ENCODE data around the gene EGLN1. TPM values are rescaled to one million over a fixed set of nuclear protein-coding genes. Genes with fewer than 3 reads are reported as not detected.

The EGLN1 gene
- total and polyA plus RNA-seq, 10 of the 15 experiments (the other 5 are each of a cell fraction or from before 2014, with no cell fraction given): 2.4 to 46.6 (median 8.7) TPM

DNA sequence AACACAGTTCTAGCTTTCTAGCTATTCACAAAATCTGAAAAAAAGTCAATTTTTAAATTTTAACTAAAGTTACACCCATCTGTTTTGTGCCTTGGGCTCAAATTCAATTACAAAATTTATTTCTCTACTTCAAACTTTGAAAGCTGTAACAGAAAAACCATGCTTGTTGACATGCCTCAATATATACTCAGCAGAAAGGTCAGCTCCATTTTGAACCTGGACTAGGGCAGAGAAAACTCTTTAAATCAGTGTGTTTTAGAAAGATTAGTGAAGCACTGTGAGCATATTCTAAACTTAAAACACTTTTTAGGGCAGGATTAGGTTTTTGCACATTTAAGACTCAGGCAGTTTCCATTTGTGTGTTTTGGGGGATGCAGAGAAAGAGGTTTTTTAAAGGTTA is 49.6 kb downstream of the EGLN1 start:
- intact Hi-C loops (cut with micrococcal nuclease; ENCODE audit: unreplicated experiment) (no loop called here), in situ Hi-C loops (cut with MboI) (no loop called here)
- BruUV-seq (replicated peaks): no TSS peak
- Histone ChIP-seq H4K20me1 (ENCODE audit: control insufficient read depth, insufficient read depth) (no peaks in the 10 kb centered on the region), H3K27me3 (replicated peaks in 1 of 2; ENCODE audit: control insufficient read depth in 2 of 2, insufficient read depth in 2 of 2, low read length in 1 of 2) (no peaks in the 10 kb centered on the region), H3K36me3 (ENCODE audit: control insufficient read depth in 2 of 2, insufficient read depth in 2 of 2, low read length in 1 of 2) (peaks cover 2 to 10% of the 10 kb centered on the region in 2 experiments; a peak in 1 of 4 replicates), H3K9ac (ENCODE audit: control insufficient read depth, insufficient read depth, low read length) (no peak overlapping the region), H3K4me2 (ENCODE audit: control insufficient read depth, insufficient read depth) (no peak overlapping the region), H3K9me3 (replicated peaks; ENCODE audit: control insufficient read depth, insufficient read depth, low read length) (no peaks in the 10 kb centered on the region), H3K27ac (ENCODE audit: control insufficient read depth, insufficient read depth) (no peak overlapping the region), H3K4me3 (no peak overlapping the region), H3K79me2 (ENCODE audit: control insufficient read depth, insufficient read depth, low read length) (peaks cover 11% of the 10 kb centered on the region), H2AFZ (ENCODE audit: control insufficient read depth, low read depth, low read length) (no peak overlapping the region), H3K4me1 (ENCODE audit: control insufficient read depth, insufficient read depth, low read length) (peaks cover 3% of the 10 kb centered on the region; the same call in 1 of the 2 replicates)
- SMC1A ChIA-PET (ENCODE audit: uncharacterized antibody, unreplicated experiment): no interaction called here
- ATAC-seq (no peak), DNase-seq (ENCODE audit: low read depth, low spot score) (no peak), FAIRE-seq (no peak)
- CTCF ChIA-PET: interaction anchor here (1.3 to 1.9 kb wide), 3 partner anchors 9 to 15 kb away, joined by 4 to 5 read pairs (median 5); no protein-coding TSS in a partner anchor
- TF ChIP-seq SPI1 (IDR thresholded peaks at IDR 0.05; ENCODE audit: borderline replicate concordance, insufficient read depth, low read depth, low read length) (no peak), PBX3 (IDR thresholded peaks at IDR 0.05; ENCODE audit: insufficient replicate concordance, low read depth, low read length) (no peak), STAT3 (IDR thresholded peaks at IDR 0.05; ENCODE audit: low read depth, low read length) (no peak), ZBTB33 (IDR thresholded peaks at IDR 0.05) (no peak), NR2C2 (IDR thresholded peaks at IDR 0.05; ENCODE audit: borderline replicate concordance, control insufficient read depth, insufficient read length, low read depth) (no peak)
- TF ChIP-seq, protein P1, sequence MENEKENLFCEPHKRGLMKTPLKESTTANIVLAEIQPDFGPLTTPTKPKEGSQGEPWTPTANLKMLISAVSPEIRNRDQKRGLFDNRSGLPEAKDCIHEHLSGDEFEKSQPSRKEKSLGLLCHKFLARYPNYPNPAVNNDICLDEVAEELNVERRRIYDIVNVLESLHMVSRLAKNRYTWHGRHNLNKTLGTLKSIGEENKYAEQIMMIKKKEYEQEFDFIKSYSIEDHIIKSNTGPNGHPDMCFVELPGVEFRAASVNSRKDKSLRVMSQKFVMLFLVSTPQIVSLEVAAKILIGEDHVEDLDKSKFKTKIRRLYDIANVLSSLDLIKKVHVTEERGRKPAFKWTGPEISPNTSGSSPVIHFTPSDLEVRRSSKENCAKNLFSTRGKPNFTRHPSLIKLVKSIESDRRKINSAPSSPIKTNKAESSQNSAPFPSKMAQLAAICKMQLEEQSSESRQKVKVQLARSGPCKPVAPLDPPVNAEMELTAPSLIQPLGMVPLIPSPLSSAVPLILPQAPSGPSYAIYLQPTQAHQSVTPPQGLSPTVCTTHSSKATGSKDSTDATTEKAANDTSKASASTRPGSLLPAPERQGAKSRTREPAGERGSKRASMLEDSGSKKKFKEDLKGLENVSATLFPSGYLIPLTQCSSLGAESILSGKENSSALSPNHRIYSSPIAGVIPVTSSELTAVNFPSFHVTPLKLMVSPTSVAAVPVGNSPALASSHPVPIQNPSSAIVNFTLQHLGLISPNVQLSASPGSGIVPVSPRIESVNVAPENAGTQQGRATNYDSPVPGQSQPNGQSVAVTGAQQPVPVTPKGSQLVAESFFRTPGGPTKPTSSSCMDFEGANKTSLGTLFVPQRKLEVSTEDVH (IDR thresholded peaks at IDR 0.05; ENCODE audit: low read depth, partially characterized antibody): no peak
- RAD21 ChIA-PET (ENCODE audit: unreplicated experiment): no interaction called here
- POLR2A ChIA-PET: interaction anchor here (1.3 kb wide), 1 partner anchor 47 kb away, joined by 4 read pairs; no protein-coding TSS in a partner anchor

Data from GM12878 (cell line).